SK-N-SH (cell line): Measurements from ENCODE around the gene TFCP2L1.

Experiments
- EP300 ChIP-seq, 2 experiments: IDR thresholded peaks; 2 replicates each; pipeline versions ENCODE4 v1.4.0 to v1.6.1; 2012; ENCODE audit warnings: borderline replicate concordance in 1 of 2, low read depth in 1 of 2, low read length in 1 of 2
- EZH2phosphoT487 ChIP-seq: fragments of 200-600 bp; sonication (generic); IDR thresholded peaks from 2 replicates; pipeline ENCODE4 v1.6.1; 2017; ENCODE audit warnings: low read depth, mixed run types, mild to moderate bottlenecking, antibody characterized with exemption, moderate library complexity, borderline replicate concordance
- TAF1 ChIP-seq: IDR thresholded peaks from 2 replicates; pipeline ENCODE4 v1.6.1; 2012; ENCODE audit warnings: low read depth, mild to moderate bottlenecking, low read length, moderate library complexity, borderline replicate concordance
- TEAD4 ChIP-seq: IDR thresholded peaks from 2 replicates; pipeline ENCODE4 v1.4.0; 2012; ENCODE audit warnings: mild to moderate bottlenecking, borderline replicate concordance; ENCODE audit not compliant: insufficient read depth
- TF ChIP-seq, protein P1 (sequence below): fragments of 200-600 bp; sonication (generic); IDR thresholded peaks from 2 replicates; pipeline ENCODE4 v1.6.1; 2017; ENCODE audit warnings: antibody characterized with exemption, mild to moderate bottlenecking, moderate library complexity

DNA sequence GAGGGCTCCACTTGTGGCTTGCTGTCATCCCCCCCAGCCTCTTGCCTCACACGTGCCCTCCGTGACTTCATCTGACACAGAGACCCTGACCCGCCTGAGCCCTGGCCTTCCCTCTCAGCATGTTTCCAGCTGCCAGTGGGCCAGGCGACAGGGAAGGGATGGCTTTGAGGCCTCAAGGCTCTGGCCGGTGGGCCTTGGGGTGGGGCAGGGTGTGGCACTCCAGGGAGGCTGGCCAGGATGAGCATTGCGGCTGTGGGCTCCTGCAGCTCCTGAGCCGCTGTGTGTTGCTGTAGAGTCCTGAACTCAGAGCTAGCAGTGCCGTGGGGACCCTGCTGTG, 85.0 kb downstream of the TFCP2L1 start:
- TF ChIP-seq, protein P1, sequence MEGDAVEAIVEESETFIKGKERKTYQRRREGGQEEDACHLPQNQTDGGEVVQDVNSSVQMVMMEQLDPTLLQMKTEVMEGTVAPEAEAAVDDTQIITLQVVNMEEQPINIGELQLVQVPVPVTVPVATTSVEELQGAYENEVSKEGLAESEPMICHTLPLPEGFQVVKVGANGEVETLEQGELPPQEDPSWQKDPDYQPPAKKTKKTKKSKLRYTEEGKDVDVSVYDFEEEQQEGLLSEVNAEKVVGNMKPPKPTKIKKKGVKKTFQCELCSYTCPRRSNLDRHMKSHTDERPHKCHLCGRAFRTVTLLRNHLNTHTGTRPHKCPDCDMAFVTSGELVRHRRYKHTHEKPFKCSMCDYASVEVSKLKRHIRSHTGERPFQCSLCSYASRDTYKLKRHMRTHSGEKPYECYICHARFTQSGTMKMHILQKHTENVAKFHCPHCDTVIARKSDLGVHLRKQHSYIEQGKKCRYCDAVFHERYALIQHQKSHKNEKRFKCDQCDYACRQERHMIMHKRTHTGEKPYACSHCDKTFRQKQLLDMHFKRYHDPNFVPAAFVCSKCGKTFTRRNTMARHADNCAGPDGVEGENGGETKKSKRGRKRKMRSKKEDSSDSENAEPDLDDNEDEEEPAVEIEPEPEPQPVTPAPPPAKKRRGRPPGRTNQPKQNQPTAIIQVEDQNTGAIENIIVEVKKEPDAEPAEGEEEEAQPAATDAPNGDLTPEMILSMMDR = no peak
- TF ChIP-seq EZH2phosphoT487 = no peak
- no peak for TF ChIP-seq TEAD4
- TF ChIP-seq TAF1 = no peak
- TF ChIP-seq EP300 (IDR thresholded peaks at IDR 0.05; ENCODE audit: borderline replicate concordance in 1 of 2, low read depth in 1 of 2, low read length in 1 of 2) = no peak
